ENCODE results near the gene SYNPO.

SYNPO gene

DNA sequence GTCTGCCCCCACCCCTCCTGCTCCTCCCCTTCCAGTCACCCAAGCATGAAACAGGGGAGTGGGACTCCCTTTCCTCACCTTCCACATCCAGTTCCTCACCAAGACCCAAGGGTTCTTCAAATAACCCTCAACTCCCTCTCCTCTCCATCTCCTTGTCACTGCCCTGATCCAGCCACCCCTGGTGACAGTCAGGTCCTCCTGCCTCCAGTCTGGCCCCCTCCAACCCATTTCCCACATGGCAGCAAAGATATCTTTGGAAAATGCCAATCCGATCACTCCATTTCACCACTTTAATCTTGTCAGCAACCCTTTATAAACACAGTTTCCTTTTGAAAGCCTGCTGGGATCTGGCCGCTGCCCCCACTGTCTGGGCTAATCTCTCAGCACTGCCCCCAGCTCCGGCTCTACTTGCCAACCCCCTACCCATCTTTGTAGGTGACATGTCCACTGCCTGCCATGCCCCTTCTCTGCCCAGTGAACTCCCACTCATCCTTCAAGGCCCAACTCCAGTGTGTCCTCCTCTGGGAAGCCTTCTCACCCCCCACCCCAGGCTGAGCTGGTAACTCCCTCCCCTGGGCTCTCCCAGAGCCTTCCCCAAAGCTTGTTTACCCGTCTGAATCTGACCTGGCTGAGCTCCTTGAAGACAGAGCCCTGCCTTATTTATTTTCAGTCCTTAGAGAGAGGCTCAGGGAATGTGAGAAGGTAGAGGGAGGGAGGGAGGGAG lies 19.8 kb downstream of the SYNPO start:
- DNase-seq = peak; percentile 22

DNA sequence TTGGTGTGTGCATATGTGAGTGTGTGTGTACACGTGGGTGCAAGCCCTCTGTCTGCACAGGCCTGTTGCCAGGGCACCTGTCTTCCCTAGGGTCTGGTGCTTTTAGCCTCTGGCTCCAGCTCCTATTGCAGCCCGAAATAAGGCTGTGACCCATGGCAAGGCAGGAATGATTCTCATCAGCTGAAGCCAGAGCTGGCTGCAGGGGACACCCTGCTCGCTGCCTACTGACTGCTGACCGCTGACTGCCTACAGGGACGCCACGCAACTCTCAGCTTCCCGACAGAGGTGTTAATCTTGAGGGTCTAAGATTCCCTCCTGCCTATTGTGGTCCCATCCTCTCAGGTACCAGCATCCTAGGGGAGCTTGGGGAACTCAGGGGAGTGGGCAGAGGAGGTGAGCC lies 20.6 kb downstream of the SYNPO start, which contains the start of gene MYOZ3:
Gene MYOZ3, plus strand, starts transcription at position 166 of the 400 bp plus-strand sequence. CDS start 1,691 bp downstream, outside the sequence.
- peak; percentile 28 for DNase-seq

DNA sequence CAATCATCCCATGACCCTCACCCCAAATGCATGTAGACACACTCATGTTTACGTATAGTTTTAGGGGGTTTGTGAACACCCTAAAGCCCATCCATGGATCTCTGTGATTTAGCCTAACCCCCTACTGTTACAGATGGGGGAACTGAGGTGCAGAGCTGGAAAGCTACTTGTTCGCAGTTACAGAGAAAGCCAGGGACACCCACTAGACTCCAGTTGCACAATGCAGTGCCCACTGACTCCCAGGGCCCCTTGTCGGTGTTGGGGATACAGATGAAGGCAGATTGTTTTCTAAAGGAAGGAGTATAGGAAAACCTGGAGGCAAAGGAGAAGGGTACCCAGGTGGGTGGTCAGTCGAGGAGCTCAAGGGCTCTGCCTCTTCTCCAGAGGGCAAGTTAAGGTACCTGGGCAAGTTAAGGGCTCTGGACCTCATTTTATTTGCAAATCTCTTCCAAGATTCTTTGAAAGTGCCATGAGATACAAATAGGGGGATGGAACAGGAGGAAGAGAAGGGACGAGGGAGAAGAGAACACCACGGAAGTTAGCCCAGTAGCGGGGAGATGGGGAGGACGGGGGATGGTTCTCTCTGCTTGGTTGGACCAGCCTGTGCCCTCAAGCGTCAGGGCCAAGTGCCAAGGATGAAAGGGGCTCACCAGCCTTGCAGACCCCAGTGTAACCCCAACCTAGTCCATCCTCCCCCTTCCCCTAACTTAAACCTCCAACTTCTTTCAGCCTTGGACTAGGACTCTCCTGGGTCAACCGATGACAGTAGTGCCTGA lies 21.5 kb downstream of the SYNPO start:
- DNase-seq = peak; percentile 46

DNA sequence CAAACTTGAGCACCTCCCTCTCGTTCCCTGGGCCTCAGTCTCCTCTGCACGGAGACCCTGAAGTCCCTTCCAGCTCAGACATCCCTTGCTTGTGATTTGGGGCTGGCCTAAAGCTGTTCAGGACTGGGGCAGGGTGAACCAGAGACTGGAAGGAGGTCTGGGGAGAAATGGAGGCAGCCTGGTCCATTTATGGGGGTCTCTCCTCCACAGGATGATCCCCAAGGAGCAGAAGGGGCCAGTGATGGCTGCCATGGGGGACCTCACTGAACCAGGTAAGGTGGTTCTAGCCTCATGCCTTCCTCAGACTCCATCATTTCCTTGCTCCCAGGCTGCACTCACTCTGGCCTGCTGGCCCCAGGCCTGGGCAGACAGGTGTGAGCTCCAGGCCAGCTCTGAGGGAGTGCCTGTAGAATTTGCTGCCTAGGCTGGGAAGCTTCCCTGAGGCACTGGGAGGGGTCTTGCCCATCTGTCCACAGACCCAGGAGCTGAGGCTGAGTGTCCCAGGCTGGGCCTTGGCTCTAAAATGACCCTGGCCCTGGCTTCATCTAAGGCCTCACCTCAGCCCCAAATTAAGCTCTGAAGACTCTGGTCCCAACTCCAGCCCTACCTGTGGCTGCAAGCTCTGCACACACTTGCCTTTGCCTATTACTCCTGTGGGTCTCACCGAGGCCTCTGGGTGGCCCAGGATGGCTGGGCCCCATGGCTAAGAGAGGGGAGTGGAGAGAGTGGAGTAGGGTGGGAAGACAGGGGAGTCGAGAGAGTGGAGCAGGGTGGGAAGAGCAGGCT lies 22.5 kb downstream of the SYNPO start:
- DNase-seq = peak; percentile 36

DNA sequence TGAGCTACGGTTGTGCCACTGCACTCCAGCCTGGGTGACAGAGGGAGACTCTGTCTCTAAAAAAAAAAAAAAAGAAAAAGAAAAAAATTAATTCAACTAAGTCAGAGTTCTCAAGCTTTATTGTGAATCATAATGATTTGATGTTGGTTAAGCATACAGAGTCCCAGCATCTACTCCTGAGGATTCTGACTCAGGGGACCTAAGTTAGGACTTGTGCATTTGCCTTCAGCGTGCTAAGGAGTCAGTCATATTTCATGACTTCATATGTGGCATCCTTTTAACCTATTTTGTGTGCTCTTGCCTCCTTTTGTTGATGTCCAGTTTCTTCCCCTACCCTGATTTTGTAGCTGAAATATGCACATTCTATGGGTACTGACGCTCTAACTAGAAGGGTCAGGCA lies 23.5 kb downstream of the SYNPO start:
- no peak for DNase-seq

DNA sequence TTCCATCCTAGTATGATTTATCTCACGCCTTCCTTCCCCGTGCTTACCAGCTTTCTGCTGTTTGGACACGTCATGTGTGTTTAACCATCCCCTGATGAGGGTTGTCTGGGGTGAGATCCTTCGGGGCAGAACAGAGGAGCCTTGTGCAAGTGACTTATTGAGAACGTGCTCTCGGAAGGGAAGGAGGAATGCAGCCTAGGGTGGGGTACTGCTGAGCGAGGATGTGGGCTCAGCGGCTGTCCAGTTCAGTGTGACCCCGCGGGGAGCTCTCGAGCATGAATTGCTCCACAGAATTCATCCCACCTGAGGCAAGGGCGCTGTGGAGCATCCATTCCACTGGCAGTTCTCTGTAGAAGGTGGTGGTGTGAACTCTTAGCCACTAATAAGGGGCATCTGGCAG lies 24.6 kb downstream of the SYNPO start:
- peak; percentile 43 for DNase-seq

DNA sequence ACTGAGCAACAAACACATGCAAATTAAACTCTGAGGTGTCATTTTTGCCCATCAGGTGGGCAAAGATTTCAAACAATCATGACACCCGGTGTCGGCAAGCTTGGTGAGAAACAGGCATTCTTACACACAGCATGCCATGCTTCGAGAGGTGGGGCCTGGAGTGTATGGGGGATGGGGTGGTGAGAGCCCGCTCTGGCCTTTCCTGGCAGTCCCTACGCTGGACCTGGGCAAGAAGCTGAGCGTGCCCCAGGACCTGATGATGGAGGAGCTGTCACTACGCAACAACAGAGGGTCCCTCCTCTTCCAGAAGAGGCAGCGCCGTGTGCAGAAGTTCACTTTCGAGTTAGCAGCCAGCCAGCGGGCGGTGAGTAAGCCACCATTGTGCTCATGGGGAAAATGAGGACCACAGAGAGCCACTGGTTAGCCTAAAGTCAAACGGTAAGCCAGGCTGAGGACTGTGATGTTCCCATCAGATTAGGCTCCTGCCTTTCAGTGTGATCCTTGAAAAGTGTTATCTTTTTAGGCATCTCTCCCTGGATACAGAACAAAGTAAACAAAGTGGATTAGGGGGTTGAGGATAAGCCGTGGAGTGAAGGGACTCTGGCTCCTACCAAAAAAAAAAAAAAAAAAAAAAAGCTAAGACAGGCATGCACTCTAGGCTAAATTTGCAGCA lies 30.0 kb downstream of the SYNPO start:
- DNase-seq = no peak

DNA sequence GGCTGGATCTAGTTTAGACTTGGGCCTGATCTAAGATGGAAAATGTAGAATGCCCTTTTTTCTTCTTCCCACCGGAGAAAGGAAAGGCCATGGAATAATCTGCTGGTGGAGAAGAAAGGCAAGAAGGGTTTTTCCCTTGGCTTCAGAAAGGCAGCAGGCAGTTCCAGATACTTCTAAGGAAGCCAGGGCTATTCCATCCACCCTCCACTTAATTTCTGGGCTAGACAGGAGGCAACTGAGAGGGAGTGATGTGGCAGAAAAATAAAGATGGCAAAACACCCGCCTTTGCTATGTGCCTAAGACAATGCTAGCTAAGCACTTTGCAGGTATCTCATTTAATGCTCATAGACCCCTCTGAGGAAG lies 30.5 kb downstream of the SYNPO start:
- DNase-seq = no peak

DNA sequence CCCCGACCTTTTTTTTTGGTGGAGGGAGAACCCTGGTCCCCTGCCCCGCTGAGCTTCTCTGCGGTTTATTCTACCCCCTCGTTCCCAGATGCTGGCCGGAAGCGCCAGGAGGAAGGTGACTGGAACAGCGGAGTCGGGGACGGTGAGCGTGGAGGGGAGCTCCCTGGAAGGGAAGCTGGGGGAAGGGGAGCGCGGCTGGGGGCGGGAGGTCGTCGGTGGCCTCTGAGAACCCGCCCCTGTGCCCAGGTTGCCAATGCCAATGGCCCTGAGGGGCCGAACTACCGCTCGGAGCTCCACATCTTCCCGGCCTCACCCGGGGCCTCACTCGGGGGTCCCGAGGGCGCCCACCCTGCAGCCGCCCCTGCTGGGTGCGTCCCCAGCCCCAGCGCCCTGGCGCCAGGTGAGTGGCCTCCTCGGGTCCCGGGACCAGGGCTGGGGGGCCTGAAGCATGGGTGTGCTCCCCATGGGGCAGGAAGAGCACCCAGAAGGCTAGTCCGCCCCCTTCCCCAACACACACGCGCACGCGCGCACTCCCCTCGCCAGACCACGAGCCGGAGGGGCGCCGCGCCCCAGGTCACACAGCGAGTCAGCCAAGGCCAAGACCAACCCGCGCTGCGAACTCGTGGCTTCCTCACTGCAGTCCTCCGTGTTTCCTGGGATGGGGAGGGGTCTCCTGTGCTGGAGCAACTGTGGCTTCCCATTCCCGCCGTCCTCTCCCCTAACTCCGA lies 31.2 kb downstream of the SYNPO start:
- no peak for DNase-seq

DNA sequence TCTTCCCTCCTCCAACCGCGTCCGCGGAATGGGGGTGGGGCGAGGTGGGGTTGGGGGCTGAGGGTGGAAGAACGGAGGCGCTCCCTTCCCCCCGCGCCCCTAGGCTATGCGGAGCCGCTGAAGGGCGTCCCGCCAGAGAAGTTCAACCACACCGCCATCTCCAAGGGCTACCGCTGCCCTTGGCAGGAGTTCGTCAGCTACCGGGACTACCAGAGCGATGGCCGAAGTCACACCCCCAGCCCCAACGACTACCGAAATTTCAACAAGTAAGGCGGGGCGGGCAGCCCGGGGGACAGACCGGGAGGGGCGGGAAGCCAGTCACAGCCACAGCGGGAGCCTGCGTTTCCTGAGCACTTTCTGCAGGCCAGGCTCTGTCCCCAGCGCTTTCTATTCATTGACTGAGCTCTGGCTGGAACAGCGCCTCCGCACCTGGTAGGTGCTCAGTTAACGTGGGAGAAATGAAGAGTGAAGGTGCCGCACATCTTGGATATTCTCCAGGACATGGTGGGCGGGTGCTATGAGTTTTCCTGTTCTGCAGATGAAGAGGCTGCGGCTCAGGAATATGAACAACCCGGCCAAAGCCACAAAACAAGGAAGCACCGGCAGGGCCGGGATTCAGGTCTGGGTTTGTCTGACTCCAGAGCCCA lies 31.9 kb downstream of the SYNPO start:
- DNase-seq = peak; percentile 73

DNA sequence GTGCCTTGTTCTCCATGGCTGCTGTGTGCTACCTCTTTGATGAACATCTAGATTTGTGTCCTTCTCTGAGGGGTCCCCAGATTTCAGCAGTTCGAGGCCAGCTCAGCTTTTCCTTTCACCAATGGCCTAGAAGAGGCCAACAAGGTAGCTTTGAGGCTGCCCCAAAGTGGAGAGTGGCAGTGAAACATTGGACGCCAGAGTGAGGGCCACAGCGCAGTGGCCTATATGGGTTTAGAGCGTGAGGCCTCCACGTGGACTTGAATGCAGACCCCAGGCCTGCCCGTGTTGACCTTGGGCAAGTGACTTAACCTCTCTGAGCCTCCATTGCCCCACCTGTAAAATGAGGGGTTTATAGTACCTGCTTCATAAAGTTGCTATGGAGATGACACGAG lies 32.4 kb downstream of the SYNPO start:
- no peak for DNase-seq

DNA sequence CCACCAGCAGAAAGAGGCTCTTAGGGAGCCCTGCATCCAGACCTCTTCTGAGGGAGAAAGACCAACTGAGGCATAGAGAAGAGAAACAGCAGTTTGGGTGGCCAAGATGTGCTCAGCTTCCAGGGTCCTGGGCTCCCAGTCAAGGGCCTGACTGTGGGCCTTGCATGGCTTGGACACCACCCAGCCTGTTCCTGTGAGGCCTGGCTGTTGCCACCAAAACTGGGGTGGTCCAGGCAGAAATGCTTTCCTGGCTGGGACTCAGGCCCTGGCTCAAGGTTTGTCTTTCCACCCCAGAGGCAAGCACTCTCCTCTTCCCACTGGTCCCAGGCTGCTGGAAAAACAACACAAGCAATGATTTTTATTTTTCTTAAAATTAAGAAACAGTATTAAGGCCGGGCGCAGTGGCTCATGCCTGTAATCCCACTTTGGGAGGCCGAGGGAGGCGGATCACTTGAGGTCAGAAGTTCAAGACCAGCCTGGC lies 33.9 kb downstream of the SYNPO start:
- no peak for DNase-seq

DNA sequence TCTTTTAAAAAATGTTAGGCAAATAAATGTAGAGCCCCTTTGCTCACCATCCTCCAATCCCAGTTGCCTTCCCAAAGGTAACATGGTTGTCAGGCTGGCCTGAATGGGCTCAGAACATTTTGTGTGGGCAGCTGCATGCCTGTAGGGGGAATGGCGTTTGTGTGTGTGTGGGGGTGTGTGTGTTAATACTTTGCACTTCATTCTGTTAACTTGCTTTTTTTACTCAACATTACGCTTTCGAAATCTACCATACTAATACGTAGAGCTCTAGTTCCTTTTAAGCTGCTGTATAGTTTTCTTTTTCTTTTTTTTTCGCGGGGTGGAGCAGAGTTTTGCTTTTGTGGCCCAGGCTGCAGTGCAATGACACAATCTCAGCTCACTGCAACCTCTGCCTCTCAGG lies 34.6 kb downstream of the SYNPO start:
- DNase-seq = no peak

DNA sequence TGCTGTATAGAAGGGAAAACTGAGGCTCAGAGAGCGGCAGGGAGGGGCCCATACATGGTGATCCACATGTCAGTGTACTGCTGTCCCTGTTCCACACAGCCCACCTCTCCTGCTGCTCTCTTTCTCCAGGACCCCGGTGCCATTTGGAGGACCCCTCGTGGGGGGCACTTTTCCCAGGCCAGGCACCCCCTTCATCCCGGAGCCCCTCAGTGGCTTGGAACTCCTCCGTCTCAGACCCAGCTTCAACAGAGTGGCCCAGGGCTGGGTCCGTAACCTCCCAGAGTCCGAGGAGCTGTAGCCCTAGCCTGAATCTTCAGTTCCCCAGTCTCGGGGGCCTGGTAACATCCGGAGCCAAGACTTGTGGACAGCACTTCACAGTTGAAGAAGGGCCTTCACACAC lies 36.1 kb downstream of the SYNPO start:
- DNase-seq = no peak

DNA sequence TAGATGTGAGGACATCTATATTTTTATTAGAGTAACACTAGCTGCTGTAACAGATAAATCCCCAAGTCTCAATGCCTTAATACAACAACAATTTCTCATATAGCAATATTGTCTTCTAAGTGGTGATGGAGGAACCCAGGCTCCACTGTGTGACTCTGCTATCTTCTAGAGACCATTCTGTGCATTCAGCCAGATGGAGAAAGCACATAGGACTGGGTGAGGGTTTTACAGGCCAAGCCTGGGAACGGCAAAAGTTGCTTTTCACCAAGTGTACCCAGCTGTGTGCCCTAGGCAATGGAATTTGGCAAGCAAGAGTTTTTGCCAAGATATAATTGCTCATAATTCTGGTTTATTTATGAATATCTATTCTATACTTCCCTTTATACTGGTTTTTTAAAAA lies 48.7 kb downstream of the SYNPO start:
- DNase-seq = no peak

DNA sequence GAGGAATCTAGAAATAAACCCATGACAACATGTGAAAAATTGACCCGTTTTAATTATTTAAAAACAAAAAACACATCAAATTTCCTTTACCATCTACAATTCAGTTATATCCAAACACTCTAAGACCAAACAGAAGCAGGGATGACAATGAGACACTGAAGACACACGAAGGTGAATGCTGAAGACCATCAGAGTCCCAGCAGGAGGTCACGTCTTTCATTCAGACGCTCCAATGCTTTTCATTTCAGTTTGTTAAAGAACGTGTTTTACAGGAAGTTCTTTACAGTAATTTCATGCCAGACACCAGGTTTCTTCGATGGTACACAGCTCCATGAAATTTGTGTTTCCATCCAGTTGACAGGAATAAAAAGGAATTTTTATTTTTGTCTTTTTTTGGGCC lies 50.3 kb downstream of the SYNPO start:
- DNase-seq = no peak

DNA sequence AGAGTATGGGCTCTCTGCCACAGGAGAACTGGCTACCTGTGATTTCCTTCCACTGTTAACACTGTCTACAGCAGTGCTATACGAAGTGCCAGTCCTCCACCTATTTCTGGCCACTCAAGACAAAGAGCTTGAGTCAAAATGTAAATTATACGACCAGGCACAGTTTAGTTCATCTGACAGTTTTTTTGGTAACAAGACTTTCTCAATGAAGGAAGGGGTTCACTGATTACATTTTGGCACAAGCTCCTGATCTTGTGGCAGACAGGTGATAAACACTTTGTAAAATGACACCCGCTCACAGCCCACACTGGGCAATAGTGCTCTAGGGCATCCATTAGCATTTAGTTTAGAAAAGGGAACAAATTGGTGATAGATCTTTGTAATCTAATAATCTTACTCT lies 51.8 kb downstream of the SYNPO start:
- no peak for DNase-seq

DNA sequence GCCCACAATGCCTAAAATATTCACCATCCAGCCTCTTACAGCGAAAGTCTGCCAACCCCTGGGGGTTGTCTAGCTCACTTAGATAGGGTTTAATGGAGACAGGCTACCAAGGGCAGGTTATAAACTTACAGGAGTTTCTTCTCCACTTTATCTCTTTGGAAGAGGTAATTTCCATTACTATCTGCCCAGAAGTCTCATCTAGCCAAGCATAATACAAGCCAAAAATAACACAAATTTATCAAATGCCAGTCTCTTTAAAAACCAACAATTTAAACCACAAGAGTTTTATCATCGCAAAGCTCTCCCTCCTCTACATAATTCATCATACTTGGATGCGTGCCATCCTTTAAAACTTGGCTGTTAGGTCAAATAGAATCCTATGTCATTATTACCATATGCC lies 54.2 kb downstream of the SYNPO start:
- DNase-seq = no peak

DNA sequence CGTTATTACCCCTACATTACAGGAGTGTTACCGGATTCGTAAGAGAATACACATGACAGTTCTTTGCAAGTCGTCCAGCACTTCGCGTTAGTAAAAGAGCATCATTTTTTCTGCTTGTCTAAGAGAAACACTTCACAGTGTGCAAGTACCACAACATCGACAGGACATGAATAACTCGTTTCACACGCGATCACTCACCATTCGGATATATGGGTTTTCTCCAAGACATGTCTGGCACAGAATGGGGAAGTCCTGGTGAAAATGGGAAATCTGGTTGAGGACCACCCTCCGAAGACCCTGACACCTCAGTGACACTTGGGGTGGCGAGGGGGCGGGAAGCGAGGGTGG lies 59.8 kb downstream of the SYNPO start:
- DNase-seq = no peak

DNA sequence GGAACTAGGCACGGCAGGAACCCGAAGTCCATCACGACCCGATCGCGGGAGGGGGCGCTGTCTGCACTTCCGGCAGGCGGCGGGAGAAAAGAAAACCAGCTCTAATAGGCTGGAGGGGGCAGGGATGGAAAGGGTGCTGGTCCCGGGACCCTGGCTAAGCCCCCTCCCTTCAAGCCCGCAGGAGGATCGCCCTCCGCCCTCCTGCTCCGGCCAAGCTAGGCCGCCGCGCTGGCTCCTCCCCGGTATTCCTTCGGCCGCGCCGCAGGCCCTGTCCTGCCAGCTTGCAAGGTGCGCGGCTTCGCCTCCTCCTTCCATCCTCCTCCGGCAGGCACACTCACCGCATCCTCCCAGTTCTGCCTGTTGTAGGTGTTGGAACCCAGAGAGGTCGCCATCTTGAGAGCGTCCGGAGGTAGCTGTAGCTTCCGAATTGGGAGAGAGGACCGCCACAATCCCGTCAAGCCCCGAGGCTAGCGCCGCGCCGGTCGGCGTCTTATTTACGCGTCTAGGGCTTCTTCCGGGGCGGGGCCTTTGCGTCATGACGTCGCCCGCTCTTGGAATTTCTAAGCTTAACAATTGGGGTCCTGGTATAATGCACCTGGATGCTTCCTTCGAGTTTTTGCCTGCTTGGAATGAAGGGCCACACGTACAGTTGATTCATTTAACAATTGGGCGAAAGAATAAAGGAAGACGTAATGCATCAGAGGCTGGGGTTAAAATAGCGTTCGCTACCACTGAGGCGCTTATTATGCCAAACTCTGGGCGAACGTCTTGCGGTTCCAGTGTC lies 60.3 kb downstream of the SYNPO start, which contains the start of gene RBM22:
Gene RBM22, minus strand, starts transcription at position 469 of the 784 bp plus-strand sequence. Its CDS starts 77 bp downstream, at position 392.
- peak; percentile 97 for DNase-seq

DNA sequence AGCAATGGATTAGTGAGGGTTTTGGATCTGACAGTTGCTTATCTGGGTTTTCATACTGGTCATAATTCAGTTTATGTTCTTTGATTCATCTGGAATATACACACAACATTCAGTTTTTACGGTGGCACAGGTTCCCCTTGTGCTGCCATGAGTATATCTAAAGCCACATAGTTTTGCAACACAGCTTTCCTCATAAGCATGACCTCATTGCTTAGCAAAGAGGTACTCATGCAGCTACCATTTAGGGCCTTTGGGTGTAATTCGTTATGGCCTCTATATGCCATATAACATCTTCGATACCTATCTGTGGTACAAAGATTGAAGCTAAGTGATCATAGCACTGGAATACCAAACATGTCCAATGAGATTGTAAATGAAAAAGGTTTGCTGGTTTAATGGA lies 63.3 kb downstream of the SYNPO start:
- DNase-seq = no peak

Data from activated effector memory CD4-positive, alpha-beta T cell treated with anti-CD3 and anti-CD28 coated beads, Interleukin-2, amount 50 U/mL, for 16 hours (primary cell).